Activated CD4-positive, alpha-beta T cell treated with anti-CD3 and anti-CD28 coated beads, Interleukin-2, amount 50 U/mL, for 16 hours (primary cell): Measurements from ENCODE around the gene FGF2.
"Not testable (repeated sequence)": the region's sequence is repeated elsewhere in the genome, so short reads cannot be mapped to it uniquely, and the experiment has no call there.

Experiments
- DNase-seq: peaks from one replicate; pipeline ENCODE4 v3.0.0-alpha.2; 2020

Gene FGF2

DNA sequence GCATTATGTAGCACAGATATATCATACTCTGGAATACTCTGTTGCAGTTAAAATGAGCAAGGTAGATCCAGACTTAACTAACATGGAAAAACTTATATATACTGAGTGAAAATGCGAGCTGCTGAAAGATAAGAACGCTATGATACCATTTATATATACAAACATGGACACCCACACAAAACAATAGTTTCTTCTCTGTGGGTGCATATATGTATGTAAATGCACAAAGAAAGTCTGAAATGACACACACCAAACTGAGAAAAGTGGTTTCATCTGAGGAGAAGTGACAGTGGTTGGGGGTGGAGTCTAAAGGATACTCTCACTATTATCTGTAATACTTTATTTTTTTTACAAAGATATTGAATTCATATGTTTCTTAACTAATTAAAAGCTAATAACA, 12.2 kb upstream of the FGF2 start:
- peak; percentile 73 for DNase-seq

DNA sequence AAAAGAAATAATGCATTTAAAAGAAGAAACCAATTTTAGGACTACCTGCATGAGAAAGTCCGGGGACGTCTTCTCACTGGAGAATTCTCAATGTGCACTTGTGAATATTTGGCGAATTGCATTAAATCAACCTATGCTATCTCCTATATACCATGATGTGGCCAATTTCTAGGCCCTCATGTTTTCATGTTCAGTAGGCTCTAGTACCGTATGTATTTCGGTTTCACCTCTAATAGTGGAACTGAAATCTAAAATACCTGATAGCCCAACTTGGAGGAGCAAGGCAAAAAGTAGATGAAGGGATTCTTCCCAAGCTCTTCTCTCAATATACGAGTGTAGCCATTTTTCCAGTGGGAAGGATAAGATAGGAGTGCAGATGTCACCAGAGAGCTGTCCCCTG, 11.4 kb upstream of the FGF2 start:
- DNase-seq = no peak

DNA sequence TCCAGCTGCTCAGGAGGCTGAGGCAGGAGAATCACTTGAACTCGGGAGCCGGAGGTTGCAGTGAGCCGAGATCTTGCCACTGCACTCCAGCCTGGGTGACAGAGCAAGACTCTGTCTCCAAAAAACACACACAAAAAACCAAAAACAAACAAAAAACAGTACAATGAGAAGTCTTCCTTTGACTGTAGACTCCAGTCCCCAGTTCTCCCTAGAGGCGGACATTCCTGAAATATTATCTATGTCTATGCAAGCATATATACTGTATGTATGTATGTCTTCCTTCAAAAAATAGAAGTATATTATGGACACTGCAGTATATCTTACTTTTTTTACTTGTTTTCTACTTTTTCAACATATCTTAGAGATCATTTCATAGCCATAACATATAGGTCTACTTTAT, 10.2 kb upstream of the FGF2 start:
- no peak for DNase-seq

DNA sequence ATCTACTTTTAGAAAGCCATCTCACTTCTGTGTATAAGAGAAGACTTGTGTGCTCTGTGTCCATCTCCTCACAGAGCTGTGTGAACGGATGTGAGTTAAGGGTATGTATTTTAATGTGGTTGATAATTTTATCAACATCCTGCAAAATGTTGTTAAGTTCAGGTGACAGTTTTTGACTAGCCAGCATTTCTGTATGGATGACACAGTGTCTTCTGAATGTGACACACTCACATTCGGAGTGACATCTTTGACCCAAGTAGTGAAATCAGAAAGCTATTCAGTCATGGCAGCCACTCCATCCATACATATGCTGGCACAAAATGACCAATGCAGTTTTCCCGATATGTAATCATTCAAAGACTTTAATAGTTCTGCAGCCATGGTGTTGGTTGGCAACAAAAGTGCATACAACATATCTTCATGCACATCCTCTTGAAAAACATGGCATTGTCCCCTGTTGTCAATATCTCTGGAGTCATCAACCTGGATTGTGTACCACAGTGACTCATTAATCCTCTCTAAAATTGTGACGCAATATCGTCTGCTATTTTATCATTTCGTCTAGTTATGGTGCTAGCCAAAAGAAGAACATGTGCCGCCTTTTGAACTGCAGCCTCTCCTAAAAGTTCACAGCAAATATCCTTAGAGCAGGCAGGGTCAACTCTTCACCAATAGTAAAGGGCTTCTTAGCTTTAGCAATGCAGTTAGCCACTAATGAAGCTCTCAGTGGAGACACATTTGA, 6.8 kb upstream of the FGF2 start:
- DNase-seq = no peak

DNA sequence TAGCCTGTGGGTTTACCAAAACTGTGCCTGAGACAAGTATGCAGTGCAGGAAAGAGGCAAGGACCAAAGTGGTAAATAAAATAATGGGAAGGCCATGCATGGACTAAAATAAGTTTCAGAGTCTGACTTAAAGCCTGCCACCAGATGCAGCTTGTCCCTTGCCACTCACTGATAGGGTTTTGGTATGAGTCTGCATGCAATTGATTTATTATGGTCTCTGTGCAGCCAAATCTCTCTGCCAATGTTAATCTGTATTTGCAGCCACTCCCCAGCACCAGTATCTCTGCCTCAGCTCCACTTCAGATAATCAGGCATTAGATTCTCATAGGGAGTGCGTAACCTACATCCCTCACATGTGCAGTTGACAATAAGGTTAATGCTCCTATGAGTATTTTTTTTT, 5.5 kb upstream of the FGF2 start:
- DNase-seq = no peak

DNA sequence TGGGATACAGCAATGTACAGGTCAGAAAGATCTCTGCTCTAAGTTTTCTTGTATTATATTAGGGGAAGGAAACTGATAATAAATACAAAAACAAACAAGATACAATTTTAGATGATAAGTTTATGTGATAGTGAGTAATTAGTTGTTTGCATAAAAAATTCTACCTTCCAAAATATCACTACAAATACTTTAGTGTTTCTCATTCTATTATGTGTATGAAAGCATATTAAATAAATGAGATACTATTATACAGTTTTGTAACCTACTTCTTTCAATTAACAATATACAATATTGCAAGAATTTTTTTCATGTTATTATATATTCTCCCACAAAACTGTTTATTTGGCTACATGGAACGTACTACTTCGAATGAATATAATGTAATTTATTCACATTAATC, 4.2 kb upstream of the FGF2 start:
- DNase-seq = no peak

DNA sequence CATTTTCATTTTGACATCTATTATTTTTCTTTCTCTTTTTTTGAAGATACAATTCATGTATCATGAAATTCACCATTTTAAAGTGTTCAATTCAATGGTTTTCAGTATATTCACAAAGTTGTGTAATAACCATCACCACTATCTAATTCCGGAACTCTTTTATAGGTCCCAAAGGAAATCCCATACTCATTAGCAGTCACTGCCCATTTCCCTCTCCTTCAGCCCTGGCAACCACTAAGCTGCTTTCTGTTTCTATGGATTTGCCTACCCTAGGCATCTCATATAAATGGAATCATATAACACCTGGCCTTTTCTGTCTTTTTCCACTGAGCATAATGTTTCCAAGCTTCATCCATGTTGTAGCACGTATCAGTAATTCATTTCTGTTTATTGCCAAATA, 3.2 kb upstream of the FGF2 start:
- no peak for DNase-seq

DNA sequence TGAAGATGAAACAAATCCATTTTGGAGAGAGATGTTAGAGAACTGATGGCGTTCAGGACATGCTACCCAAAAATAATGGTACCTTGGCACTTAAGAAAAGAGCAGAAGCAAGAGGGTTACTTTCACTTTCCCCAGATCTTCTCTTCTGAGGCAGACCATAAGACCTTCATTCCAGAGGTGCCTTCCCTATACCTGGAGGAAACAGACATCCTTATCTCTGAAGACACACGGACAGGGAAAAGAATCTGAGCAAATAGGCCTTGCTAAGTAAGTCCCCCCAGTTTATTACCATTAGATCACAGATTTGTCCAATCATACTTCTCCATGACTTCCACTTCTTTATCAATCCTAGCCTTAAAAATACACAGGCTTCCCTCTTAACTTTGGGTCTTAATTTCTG, 2.0 kb upstream of the FGF2 start:
- no peak for DNase-seq

DNA sequence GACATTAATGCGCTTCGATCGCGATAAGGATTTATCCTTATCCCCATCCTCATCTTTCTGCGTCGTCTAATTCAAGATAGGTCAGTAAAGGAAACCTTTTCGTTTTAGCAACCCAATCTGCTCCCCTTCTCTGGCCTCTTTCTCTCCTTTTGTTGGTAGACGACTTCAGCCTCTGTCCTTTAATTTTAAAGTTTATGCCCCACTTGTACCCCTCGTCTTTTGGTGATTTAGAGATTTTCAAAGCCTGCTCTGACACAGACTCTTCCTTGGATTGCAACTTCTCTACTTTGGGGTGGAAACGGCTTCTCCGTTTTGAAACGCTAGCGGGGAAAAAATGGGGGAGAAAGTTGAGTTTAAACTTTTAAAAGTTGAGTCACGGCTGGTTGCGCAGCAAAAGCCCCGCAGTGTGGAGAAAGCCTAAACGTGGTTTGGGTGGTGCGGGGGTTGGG, 528 bp upstream of the FGF2 start:
- no peak for DNase-seq

DNA sequence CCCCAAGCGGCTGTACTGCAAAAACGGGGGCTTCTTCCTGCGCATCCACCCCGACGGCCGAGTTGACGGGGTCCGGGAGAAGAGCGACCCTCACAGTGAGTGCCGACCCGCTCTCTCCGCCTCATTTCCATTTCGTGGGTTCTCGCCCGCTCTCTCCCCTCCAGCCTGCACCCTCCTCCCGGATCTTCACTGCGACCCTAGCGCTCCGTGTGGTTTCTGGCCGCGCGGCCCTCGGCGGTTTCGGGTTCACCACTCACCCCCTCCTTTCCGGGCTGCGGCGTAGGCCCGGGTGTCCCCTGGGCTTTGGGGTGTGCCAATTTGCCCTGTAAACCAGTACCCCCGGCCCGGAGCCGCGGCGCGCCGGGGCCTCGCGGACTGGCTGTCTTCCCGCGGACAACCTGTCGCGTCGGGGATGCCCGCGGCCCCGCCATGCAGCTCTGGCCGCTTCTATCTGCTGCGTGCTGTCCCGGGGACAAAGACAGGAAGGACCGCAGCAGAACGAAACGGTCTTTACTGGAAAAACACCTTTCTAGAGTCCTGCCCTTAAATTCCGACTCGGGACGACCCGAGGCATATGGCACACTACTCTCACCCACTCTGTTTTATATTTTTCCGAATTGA, 737 bp downstream of the FGF2 start:
- peak; percentile 48 for DNase-seq

DNA sequence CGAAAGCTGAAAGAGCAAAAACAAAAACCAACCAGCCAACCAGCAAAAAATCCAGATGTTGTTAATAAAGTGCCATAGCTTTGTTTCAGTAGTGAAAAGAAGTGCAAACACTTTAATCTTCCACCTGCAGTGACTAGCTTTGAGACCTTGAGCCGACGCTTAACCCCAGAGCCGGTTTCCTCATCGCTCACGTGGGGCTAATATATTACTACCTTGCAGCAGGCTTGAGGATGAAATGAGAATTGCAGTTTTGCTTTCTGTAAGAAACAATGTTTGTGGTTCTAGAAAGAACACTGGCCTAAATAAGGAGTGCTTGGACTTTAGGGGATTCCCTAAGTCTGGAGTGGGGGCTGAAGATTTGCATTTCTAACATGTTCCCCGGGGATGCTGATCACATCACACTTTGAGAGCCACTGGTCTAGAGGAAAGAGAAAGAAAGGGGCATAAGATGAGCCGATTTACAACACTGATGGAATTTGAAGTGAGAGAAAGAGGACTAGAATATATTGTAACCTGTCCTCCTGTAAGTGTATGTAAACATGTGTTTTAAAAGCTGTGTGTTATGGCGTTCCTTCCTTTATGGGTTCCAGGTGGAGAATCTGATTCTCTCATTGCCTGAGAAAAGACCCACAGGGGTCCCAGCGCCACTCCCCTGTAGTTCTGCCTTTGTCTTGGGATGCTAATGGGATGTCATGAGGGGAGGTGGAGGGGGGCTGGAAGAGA, 1.4 kb downstream of the FGF2 start:
- DNase-seq = peak; percentile 80

DNA sequence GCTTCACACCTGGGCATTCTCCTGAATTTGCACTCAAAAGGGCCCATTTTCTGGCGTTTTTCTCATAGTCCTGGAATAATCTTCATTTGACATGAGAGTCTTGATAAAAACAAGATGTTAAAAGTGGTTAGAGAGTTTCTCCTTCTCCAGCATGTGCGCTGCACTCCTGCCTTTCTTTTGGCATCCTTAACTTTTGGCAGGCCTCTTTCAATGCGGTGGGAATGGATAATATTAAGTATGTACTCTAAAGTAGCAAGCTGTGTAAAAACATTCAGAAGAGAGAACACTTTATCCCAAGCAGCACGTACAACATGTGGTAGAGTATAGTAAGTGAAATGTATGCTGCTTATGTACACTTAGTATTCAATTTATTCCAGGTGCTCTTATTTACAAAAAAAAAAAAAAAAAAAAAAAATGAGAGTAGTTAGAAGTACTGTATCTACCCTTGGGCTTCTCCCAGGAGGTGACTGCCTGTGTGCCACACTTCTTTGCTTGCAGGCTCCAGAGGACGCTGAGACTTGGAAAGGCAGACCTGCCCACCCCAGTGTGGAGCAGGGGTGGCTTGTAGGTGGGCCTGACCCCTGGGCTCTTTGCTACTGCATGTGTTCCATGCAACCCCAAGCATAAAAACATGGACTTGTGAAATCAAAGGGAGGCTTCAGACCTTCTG, 3.9 kb downstream of the FGF2 start:
- no peak for DNase-seq

DNA sequence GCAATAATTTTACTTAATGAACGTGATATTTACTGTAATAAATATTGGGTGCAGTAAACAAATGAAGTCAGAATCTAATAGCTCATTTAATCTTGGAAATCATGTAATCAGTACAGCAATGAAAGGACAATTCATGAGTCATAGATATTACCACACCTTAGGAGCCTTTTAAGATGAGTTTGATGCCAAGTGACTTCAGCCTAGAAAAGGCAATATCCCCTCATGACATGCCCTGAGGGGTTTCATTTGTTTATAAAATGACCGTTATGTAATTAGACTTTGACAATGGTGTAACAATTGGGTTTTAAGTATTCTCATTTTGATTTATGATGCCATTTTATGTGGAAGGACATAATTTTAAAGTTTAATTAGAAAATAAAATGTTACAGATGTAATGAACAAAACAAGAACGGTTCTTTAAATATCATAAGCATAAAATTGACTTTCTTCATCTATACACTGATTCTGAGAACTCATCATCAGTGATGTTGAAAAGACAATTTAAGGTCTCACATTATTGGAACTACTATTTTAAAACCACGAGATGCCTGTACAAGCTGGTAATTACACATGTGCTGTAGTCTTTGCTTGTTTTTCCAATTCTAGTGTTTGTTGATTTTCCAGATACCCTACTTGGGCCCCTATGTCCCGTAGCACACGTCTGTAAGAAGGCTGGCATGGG, 5.0 kb downstream of the FGF2 start:
- DNase-seq = no peak

DNA sequence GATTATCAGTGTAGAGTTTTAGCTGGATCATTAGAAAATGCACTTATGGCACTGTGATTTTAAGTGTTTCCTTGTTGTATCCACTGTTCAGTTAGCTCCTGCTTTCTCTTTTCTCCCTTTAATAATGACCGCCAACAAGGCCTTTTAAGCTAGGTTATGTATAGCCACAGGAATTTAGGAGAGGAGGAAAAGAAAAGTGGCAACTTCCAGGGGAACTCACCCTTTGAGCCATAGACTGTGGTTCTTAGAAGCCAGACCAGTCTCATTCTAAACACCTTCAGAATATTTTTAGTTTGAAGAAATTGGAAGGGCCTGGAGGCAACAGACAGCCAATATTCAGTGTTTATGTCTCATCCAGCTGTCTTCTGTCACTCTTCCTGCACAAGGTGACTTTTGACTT, 6.1 kb downstream of the FGF2 start:
- DNase-seq = no peak

DNA sequence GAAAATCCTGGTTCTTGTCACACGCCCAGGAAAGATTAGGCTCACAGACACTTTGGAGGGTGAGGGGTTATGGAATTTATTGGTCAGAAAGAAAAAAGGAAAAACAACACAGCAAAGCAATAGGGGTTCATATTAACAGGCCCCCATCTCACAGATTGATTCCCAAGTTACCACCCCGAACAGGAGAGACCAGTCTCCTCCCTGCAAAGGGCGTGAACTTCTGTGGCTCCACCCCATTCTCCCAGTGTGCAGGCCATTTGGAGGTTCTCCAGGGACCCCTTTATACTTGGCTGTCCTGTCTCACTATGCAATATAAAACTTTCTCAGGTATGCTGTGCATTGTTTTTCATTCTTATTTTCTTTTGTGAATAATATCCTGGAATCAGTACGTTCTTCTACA, 7.4 kb downstream of the FGF2 start:
- no peak for DNase-seq

DNA sequence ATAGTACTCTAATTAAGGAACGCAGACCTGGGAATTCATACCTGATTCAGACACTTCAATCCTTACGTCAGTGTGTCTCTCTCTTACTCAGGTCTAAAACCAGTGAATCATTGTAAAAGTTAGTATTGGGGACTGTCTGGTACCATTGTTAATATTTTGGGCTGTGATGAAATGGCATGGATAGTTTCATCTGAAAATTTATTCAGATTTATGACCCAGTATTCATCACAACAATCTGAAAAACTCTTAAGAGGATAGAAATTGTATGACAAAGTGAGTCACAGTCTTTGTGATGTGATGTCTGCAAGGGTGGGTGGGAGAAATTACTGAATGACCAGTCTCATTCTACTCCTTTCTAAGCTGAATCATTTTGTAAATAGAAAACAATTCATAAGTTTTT, 10.3 kb downstream of the FGF2 start:
- no peak for DNase-seq

DNA sequence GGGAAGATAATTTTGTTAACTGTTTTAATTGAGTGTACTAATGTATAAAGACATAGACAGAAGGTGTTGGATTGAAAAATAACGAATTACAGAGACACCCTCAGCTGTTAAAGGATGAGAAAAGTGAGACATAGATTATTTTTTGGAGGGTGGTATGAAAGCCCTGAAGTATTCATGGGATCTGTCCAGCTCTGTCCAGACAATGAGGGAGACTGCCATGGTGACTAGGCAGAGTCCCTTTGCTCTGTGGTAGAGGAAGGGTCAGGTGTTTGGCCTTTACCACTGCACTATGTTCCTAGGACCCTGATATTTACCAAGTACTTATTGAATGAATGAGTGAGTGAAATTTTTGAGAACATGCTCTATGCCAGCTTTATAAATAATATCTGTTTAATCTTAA, 11.4 kb downstream of the FGF2 start:
- no peak for DNase-seq

DNA sequence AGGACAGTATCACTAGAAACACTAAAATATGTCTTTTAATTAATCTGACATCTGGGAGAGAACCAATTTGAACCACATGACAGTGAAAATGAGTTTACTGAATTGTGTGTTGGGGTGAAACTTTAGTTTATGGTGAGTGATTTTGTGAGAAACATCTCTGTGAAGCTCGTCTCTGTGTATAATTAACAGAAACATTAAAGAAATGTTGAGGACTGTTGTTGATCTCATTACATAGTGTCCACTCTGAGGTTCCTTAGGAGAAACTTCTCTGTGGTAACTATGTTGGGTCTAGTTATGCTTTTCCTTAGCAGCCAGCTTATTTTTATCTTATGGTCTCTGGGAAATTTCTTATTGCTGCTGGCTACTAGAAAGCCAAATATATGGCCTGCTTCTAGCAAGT, 15.8 kb downstream of the FGF2 start:
- DNase-seq = no peak

DNA sequence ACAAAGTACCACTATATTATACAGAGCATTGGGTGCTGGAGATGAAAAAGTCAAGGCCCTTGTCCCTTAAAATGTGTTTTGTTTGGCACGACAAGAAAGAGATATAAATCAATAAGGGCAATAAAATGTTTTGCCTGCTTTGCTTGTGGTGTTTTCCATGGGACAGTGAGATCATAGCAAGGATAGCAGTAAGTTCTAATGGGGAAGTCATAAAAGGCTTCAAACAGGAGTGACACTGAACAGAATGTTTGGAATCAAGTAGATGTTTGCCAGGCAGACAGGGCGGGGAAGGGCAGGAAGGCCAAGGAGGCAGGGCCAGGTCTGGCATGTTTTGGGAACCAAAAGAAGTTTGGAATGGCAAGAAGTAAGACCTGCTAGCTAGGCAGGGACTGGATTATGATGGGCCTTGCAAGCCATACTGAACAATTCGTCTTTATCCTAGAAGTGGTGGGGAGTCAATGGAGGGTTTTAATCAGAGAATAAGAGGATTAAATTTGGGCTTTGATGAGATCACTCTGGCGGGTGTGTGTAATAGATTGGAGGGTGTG, 16.4 kb downstream of the FGF2 start:
- no peak for DNase-seq

DNA sequence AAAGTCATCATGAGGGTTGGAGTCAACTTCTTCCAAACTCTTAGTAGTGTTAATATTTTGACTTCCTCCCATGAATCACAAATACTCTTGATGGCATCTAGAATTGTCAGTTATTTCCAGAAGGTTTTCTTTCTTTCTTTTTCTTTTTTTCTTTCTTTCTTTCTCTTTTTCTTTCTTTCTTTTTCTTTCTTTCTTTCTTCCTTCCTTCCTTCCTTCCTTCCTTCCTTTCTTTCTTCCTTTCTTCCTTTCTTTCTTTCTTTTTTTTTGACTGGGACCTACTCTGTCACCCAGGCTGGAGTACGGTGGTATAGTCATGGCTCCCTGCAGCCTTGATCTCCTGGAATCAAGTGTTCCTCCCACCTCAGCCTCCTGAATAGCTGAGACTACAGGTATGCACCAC, 17.8 kb downstream of the FGF2 start:
- DNase-seq = not testable (repeated sequence)

DNA sequence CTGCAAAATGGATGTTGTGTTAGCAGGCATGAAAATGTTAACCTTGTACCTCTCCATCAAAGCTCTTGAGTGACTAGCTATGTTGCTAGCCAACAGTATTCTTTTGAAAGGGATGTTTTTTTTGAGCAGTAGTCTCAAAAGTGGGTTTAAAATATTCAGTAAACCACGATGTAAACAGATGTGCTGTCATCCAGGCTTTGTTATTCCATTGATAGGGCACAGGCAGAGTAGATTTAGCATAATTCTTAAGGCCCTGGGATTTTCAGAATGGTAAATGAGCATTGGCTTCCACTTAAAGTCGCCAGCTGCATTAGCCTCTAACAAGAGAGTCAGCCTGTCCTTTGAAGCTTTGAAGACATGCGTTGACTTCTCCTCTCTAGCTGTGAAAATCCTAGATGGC, 18.4 kb downstream of the FGF2 start:
- no peak for DNase-seq

DNA sequence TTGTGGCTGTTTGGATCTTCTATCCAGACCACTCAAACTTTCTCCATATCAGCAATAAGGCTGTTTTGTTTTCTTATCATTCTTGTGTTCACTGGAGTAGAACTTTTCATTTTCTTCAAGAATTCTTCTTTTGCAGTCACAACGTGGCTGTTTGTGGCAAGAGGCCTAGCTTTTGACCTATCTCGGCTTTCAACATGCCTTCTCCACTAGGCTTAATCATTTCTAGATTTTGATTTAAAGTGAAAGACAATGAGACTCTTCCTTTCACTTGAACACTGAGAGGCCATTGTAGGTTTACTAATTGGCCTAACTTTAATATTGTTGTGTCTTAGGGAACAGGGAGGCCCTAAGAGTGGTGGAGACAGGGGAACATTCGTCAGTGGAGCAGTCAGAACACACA, 19.1 kb downstream of the FGF2 start:
- DNase-seq = peak; percentile 61

DNA sequence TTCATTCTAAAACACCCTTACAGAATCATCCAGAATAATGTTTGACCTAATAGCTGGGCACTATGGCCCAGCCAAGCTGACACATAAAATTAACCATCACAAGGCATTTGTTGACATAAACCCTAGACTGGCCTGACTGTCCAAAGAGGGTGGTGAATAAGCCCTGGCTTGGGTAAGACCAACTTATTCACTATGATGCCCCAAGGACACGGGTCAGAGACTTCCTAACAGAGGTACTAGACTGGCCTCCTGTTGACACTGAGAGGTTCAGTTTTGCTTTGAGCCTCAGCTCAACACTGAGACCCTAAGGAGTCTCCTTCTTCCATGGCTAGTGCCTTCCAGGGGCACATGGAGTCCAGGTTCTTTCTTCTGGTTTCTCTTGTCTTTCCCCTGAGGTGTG, 21.3 kb downstream of the FGF2 start:
- DNase-seq = no peak
